Naive thymus-derived CD4-positive, alpha-beta T cell (primary cell): ENCODE results near the gene PAEP. TPM values are rescaled to one million over a fixed set of nuclear protein-coding genes. Genes with fewer than 3 reads are reported as not detected.

Experiments
- ATAC-seq: fragments of 150-1000 bp; cut with Tn5 transposase; 2 replicates; pipeline ENCODE4 v1.10.0; 2021; ENCODE audit warnings: mild to moderate bottlenecking, moderate library complexity
- CTCF ChIA-PET: fragments of 350-600 bp; sonication (Branson Sonifier 250); formaldehyde crosslinking; loops from one replicate; lab custom pipeline; 2021; ENCODE audit warnings: antibody characterized with exemption; lab: Charles Lee
- POLR2A ChIA-PET: fragments of 350-600 bp; sonication (Branson Sonifier 250); formaldehyde crosslinking; loops from one replicate; lab custom pipeline; 2021; ENCODE audit warnings: antibody characterized with exemption, inconsistent platforms; lab: Charles Lee
- DNase-seq, 9 donors: peaks; one replicate each; pipeline versions ENCODE4 v3.0.0 to v3.0.0-alpha.2; 2020 to 2022; ENCODE audit warnings: mixed read lengths in 1 of 9
- H3K27ac ChIP-seq: one replicate; pipeline ENCODE4 v1.7.0; 2013; ENCODE audit warnings: mild to moderate bottlenecking, low read depth, low read length, moderate library complexity
- H3K27me3 ChIP-seq, 2 donors: one replicate each; pipeline ENCODE4 v1.7.0; 2013; ENCODE audit warnings: low read length in 2 of 2, mild to moderate bottlenecking in 2 of 2, moderate library complexity in 2 of 2; ENCODE audit not compliant: control insufficient read depth in 2 of 2, insufficient read depth in 2 of 2
- H3K36me3 ChIP-seq, 3 experiments: 1 replicate in 2 of 3; 2 replicates in 1 of 3; pipeline ENCODE4 v1.7.0; 2013; ENCODE audit warnings: low read length in 3 of 3, mild to moderate bottlenecking in 3 of 3, moderate library complexity in 1 of 3; ENCODE audit not compliant: insufficient read depth in 3 of 3, control insufficient read depth in 2 of 3
- H3K4me1 ChIP-seq, 2 donors: one replicate each; pipeline ENCODE4 v1.7.0; 2013; ENCODE audit warnings: low read length in 2 of 2, mild to moderate bottlenecking in 2 of 2, moderate library complexity in 1 of 2; ENCODE audit not compliant: control insufficient read depth in 2 of 2, insufficient read depth in 2 of 2
- H3K4me3 ChIP-seq: 2 replicates; pipeline ENCODE4 v1.7.0; 2013; ENCODE audit warnings: mild to moderate bottlenecking, low read length
- H3K9me3 ChIP-seq, 3 experiments: 1 replicate in 2 of 3; 2 replicates in 1 of 3; pipeline ENCODE4 v1.7.0; 2013; ENCODE audit warnings: low read length in 3 of 3; ENCODE audit not compliant: control insufficient read depth in 2 of 3
- H3K27ac Mint-ChIP-seq, 9 donors: one replicate each; pipeline ENCODE4 v1.8.0; 2020 to 2022; ENCODE audit warnings: mixed read lengths in 9 of 9, mild to moderate bottlenecking in 8 of 9, moderate library complexity in 5 of 9, inconsistent platforms in 2 of 9
- H3K27me3 Mint-ChIP-seq, 5 donors: one replicate each; pipeline ENCODE4 v1.8.0; 2021 to 2022; ENCODE audit warnings: mixed read lengths in 5 of 5, mild to moderate bottlenecking in 1 of 5
- H3K36me3 Mint-ChIP-seq, 5 donors: one replicate each; pipeline ENCODE4 v1.8.0; 2020 to 2022; ENCODE audit warnings: mixed read lengths in 5 of 5, mild to moderate bottlenecking in 3 of 5, inconsistent platforms in 1 of 5
- H3K4me1 Mint-ChIP-seq, 7 donors: one replicate each; pipeline ENCODE4 v1.8.0; 2020 to 2022; ENCODE audit warnings: mixed read lengths in 7 of 7, mild to moderate bottlenecking in 3 of 7, inconsistent platforms in 1 of 7
- H3K4me3 Mint-ChIP-seq, 10 donors: one replicate each; pipeline ENCODE4 v1.8.0; 2020 to 2022; ENCODE audit warnings: mild to moderate bottlenecking in 10 of 10, mixed read lengths in 10 of 10, moderate library complexity in 6 of 10, inconsistent platforms in 2 of 10
- H3K9me3 Mint-ChIP-seq, 11 donors: one replicate each; pipeline ENCODE4 v1.8.0; 2020 to 2022; ENCODE audit warnings: mixed read lengths in 11 of 11, mild to moderate bottlenecking in 4 of 11, inconsistent platforms in 1 of 11, moderate library complexity in 1 of 11
- intact Hi-C, 2 donors: fragments of 100-400 bp; cut with micrococcal nuclease; formaldehyde crosslinking; loops; one replicate each; pipeline ENCODE4 v1.15.1; 2023
- polyA plus RNA-seq, 2 donors: library from polyadenylated mRNA; unstranded; fragments of 300-500 nt; fragmentation: Illumina TruSeq; gene quantifications; one replicate each; pipeline ENCODE4 v1.2.3, GENCODE V29; 2021
- total RNA-seq, 6 experiments: library from RNA in 5 of 6; stranded (reverse) in 5 of 6; gene quantifications; 1 replicate in 5 of 6; 2 replicates in 1 of 6; pipeline ENCODE4 v1.2.3 and lab custom pipeline; 2021 to 2026

PAEP gene
- total and polyA plus RNA-seq, 7 experiments from 2014 or later, result not detected

DNA sequence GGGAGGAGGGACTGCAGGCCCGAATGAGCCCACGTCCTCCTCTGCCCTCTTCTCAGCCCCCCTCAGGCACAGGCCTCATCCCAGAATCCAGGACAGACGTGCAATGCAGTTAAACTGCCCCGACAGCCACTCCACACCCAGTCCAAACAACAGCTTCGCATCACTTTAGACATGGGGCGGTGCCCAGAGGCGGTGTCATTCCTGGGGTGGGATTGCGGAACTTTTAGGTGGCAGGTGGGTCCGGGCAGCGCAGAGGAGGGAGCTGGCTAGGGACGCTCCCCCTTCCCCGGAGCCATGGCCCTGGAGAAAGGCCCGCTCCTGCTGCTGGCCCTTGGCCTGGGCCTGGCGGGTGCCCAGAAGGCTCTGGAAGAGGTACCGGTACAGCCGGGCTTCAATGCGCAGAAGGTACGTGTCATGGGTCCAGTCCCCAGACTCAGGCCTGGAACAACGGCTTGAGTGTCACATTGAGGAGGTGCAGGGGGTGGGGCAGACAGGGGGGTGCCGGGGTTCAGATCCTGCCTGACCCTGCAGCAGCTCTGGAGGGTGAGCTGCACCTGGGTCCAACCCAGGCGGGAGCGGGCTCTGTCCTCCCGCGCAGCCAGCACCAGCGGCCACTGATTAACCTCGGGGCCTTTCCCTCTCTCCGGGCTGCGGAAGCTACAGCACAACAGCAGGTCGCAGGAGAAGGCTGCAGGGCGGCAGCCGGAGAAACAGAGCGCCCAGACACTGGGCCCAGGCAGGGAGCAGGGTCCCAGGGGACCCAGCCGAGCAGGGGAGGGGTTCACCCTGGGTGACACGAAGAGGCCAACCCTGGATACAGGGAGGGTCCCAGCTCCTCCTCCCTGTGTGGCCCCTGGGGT is 52.6 kb downstream of the PAEP start:
- CTCF ChIA-PET, result no interaction called here
- H3K9me3 ChIP-seq, result no peaks in the 10 kb centered on the region
- no peaks in the 10 kb centered on the region for H3K36me3 ChIP-seq
- ATAC-seq (no peak), DNase-seq (no peak)
- no peaks in the 10 kb centered on the region for H3K4me1 ChIP-seq
- no peak overlapping the region for H3K4me3 ChIP-seq
- Mint-ChIP-seq H3K27me3 (peaks cover 0 to 15% (median 13%) of the 10 kb centered on the region in 5 donors), H3K36me3 (no peaks in the 10 kb centered on the region), H3K27ac (no peak overlapping the region), H3K4me1 (no peaks in the 10 kb centered on the region), H3K4me3 (no peak overlapping the region), H3K9me3 (peaks cover 0 to 2% (median 0%) of the 10 kb centered on the region in 11 donors)
- intact Hi-C loops, result no loop called here
- POLR2A ChIA-PET, result no interaction called here
- H3K27ac ChIP-seq, result no peak overlapping the region
- no peaks in the 10 kb centered on the region for H3K27me3 ChIP-seq

GRCh38 chr9:135614821-135615665 is 53.5 kb downstream of the PAEP start:
- CTCF ChIA-PET, result no interaction called here
- H3K9me3 Mint-ChIP-seq, result peaks cover 0 to 2% (median 0%) of the 10 kb centered on the region in 11 donors

DNA sequence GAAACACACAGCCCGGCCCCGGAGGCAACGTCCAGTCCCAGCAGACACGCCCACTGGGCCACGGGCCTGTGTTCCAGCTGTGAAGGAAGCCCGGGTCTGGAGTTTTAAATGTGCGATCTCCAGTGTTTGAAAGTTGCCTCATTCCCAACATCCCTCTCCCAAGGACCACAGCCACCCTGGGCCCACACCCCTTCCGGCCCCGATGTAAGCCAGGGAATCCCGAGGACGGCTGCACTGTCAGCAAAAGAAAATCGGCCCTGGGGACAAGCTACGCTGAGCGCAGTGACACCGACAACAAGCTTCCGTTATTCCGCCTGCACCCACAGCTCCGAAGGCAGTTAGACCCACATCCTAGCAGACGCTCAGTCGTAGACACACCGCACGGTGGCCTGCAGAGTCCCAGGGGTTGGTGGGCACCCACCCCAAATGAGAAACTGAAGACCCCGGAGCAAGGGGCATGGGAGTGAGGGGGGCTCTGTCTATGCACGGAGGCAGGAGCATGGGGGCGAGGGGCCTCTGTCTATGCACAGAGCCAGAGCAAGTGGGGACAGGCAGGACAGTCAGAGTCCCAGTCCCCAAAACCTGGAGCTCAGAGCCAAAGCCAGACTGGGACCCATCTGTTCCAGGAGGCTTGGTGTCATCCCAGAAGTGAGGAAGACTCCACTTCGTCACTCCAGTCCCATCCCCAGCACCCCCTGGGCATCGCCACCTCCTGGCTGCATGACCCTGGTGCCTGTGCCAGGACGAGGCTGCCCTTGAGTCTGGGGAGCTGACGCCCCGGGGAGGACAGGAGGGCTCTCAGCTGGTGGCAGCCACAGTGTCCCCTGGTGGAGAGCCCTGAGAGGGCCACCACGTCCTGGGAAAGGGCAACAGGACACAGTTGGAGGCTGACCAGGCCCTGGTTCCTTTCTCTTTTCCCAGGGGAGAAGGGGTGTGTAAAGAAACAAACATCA is 54.4 kb downstream of the PAEP start:
- Histone ChIP-seq H3K9me3 (no peaks in the 10 kb centered on the region), H3K4me3 (no peak overlapping the region), H3K4me1 (no peaks in the 10 kb centered on the region), H3K36me3 (no peaks in the 10 kb centered on the region), H3K27me3 (no peaks in the 10 kb centered on the region), H3K27ac (no peak overlapping the region)
- ChIA-PET POLR2A (no interaction called here), CTCF (no interaction called here)
- ATAC-seq (no peak), DNase-seq (no peak)
- Mint-ChIP-seq H3K4me3 (no peak overlapping the region), H3K27me3 (peaks cover 0 to 14% (median 9%) of the 10 kb centered on the region in 5 donors), H3K4me1 (no peaks in the 10 kb centered on the region), H3K9me3 (peaks cover 0 to 2% (median 0%) of the 10 kb centered on the region in 11 donors), H3K36me3 (no peaks in the 10 kb centered on the region), H3K27ac (no peak overlapping the region)
- intact Hi-C loops, result no loop called here

More at GRCh38 chr9:135614821-135615665, 53.5 kb downstream of the PAEP start:
- H3K27ac Mint-ChIP-seq, result no peak overlapping the region
- H3K9me3 ChIP-seq, result no peaks in the 10 kb centered on the region
- no peaks in the 10 kb centered on the region for H3K4me1 ChIP-seq
- no peak overlapping the region for H3K27ac ChIP-seq
- H3K4me1 Mint-ChIP-seq, result no peaks in the 10 kb centered on the region
- H3K4me3 ChIP-seq, result no peak overlapping the region
- POLR2A ChIA-PET, result no interaction called here
- peaks cover 0 to 14% (median 10%) of the 10 kb centered on the region in 5 donors for H3K27me3 Mint-ChIP-seq
- no peaks in the 10 kb centered on the region for H3K36me3 ChIP-seq
- no peak for DNase-seq
- H3K27me3 ChIP-seq, result no peaks in the 10 kb centered on the region
- intact Hi-C loops, result no loop called here
- no peaks in the 10 kb centered on the region for H3K36me3 Mint-ChIP-seq
- H3K4me3 Mint-ChIP-seq, result no peak overlapping the region
- no peak for ATAC-seq

Other genes starting within 250 kb of the PAEP start
- gene PPP1R26, start 82.0 kb upstream of the PAEP start, total RNA-seq, result 1 to 10 TPM in 1 of 5 experiments, under 1 TPM in 3, not detected in 1; 0.19 to 5.6 (median 0.43) TPM
- gene PPP1R26, start 82.0 kb upstream of the PAEP start, polyA plus RNA-seq, result under 1 TPM in 1 of 2 donors, not detected in 1; 0.05 TPM
- gene MRPS2, start 61.1 kb upstream of the PAEP start, total RNA-seq, result 10 to 100 TPM; 19.4 to 32.3 (median 28.3) TPM
- gene MRPS2, start 61.1 kb upstream of the PAEP start, polyA plus RNA-seq, result 10 to 100 TPM; 48.9 to 66.1 TPM
- gene LCN1, start 40.3 kb upstream of the PAEP start, total RNA-seq, result not detected
- gene LCN1, start 40.3 kb upstream of the PAEP start, polyA plus RNA-seq, result not detected
- not detected for gene OBP2A, start 15.6 kb upstream of the PAEP start, total RNA-seq
- gene OBP2A, start 15.6 kb upstream of the PAEP start, polyA plus RNA-seq, result not detected
- not detected for gene GLT6D1, start 77.8 kb downstream of the PAEP start, total RNA-seq
- not detected for gene GLT6D1, start 77.8 kb downstream of the PAEP start, polyA plus RNA-seq
- not detected for gene LCN9, start 101.6 kb downstream of the PAEP start, total RNA-seq
- gene LCN9, start 101.6 kb downstream of the PAEP start, polyA plus RNA-seq, result not detected
- gene SOHLH1, start 137.7 kb downstream of the PAEP start, total RNA-seq, result not detected
- not detected for gene SOHLH1, start 137.7 kb downstream of the PAEP start, polyA plus RNA-seq
- gene KCNT1, start 140.4 kb downstream of the PAEP start, total RNA-seq, result under 1 TPM in 1 of 5 experiments, not detected in 4; 0.29 TPM
- gene KCNT1, start 140.4 kb downstream of the PAEP start, polyA plus RNA-seq, result not detected